Ovary (tissue), 9 donors: ENCODE results near the gene CNGA3. TPM values are rescaled to one million over a fixed set of nuclear protein-coding genes. Genes with fewer than 3 reads are reported as not detected.

Experiments used
- DNase-seq, 5 donors: peaks; one replicate each; pipeline ENCODE4 v3.0.0-alpha.2; 2019 to 2020
- H3K27ac ChIP-seq, 2 donors: fragments of 200-600 bp; one replicate each; pipeline versions ENCODE4 v1.5.1 to v1.8.0; 2019 to 2022
- H3K27me3 ChIP-seq: fragments of 200-600 bp; one replicate; pipeline ENCODE4 v1.8.0; 2022
- H3K36me3 ChIP-seq: fragments of 200-600 bp; sonication (generic); one replicate; pipeline ENCODE4 v1.5.1; 2019
- H3K4me1 ChIP-seq: one replicate; pipeline ENCODE4 v1.8.1; 2013; ENCODE audit warnings: mild to moderate bottlenecking, moderate library complexity; ENCODE audit not compliant: insufficient read depth
- H3K4me3 ChIP-seq: fragments of 200-600 bp; sonication (generic); one replicate; pipeline ENCODE4 v1.5.1; 2017
- H3K9me3 ChIP-seq, 2 donors: fragments of 200-600 bp in 1 of 2; sonication (generic) in 1 of 2; one replicate each; pipeline versions ENCODE4 v1.5.1 to v1.8.1; 2013 to 2019; ENCODE audit warnings: mild to moderate bottlenecking in 1 of 2, moderate library complexity in 1 of 2
- CTCF ChIP-seq, 3 donors: fragments of 450-650 bp in 2 of 3; fragments of 200-600 bp in 1 of 3; IDR thresholded peaks; one replicate each; pipeline versions ENCODE4 v1.5.1 to v1.8.0; 2016 to 2022; ENCODE audit warnings: antibody characterized with exemption in 3 of 3, mild to moderate bottlenecking in 1 of 3
- EP300 ChIP-seq: sonication (generic); formaldehyde crosslinking; IDR thresholded peaks from one replicate; pipeline ENCODE4 v1.6.1; 2017; ENCODE audit warnings: antibody characterized with exemption
- POLR2A ChIP-seq: fragments of 450-650 bp; IDR thresholded peaks from one replicate; pipeline ENCODE4 v1.6.1; 2017; ENCODE audit warnings: antibody characterized with exemption, mild to moderate bottlenecking, moderate library complexity
- WGBS, 3 donors: extraction: QIAGEN DNeasy Blood & Tissue Kit in 1 of 3; methylation state at CpG; one replicate each; pipeline versions ENCODE4 v1.1.5 to v1.1.7; 2013 to 2017; 5-methylcytosine and 5-hydroxymethylcytosine counted together
- intact Hi-C, 4 donors: fragments of 100-400 bp; cut with DNase I; formaldehyde crosslinking; loops; one replicate each; pipeline versions ENCODE4 v1.11.0 to v1.15.1; 2022 to 2023
- polyA plus RNA-seq, 2 donors: library from polyadenylated mRNA; stranded (reverse); fragments of 200-250 nt in 1 of 2; fragments of 350-450 nt in 1 of 2; fragmentation: Illumina TruSeq in 1 of 2; extraction: RNeasy Lipid Tissue Mini Kit (QIAGEN cat#74804) in 1 of 2; gene quantifications; one replicate each; pipeline ENCODE4 v1.2.3, GENCODE V29; 2013 to 2014
- total RNA-seq, 7 donors: library from RNA; depleted of rRNA in 2 of 7; stranded (reverse); fragments of >200 nt in 2 of 7; fragmentation: NEBNext Ultra II Directional in 3 of 7; extraction: Animal tissue kit (Norgen Biotek cat#: 25700) in 3 of 7; gene quantifications; one replicate each; pipeline versions ENCODE4 v1.1.0 to v1.2.4, GENCODE V29; 2016 to 2023
- donor health status: DM: no; HTN: no; CAD: no; lungs with moderate emphysema.
- donor health status: DM: no; HTN: no; CAD: no.
- donor health status: Bipolar disorder and iron deficiency.
- donor health status: DM: yes; HTN: yes; CAD: no.
- donor health status: DM: no; HTN: no; CAD: no.
- donor health status: DM: yes; HTN: yes; CAD: no.

The CNGA3 gene
- total and polyA plus RNA-seq, 9 donors, result 0.05 to 0.34 (median 0.10) TPM; not detected in 6

GRCh38 chr2:98341241-98341640 is 5.0 kb upstream of the CNGA3 start:
- no peak for TF ChIP-seq POLR2A
- TF ChIP-seq EP300, result no peak
- no peak for TF ChIP-seq CTCF (IDR thresholded peaks at IDR 0.05)
- WGBS, 3 donors, result 83 to 91% (median 89%) methylated on average over 2 of the region's 2 CpGs
- Histone ChIP-seq H3K9me3 (no peaks in the 10 kb centered on the region), H3K27me3 (no peaks in the 10 kb centered on the region), H3K36me3 (no peaks in the 10 kb centered on the region), H3K4me3 (no peak overlapping the region), H3K4me1 (no peaks in the 10 kb centered on the region), H3K27ac (no peak overlapping the region)
- intact Hi-C loops, result no loop called here
- DNase-seq, result no peak

- intact Hi-C loops, result no loop called here
Measured at GRCh38 chr2:98343285-98343684, 3.0 kb upstream of the CNGA3 start.

GRCh38 chr2:98347298-98348065 is 1.2 kb downstream of the CNGA3 start:
- TF ChIP-seq CTCF (IDR thresholded peaks at IDR 0.05) (no peak), EP300 (no peak), POLR2A (no peak)
- no peaks in the 10 kb centered on the region for H3K36me3 ChIP-seq
- H3K27me3 ChIP-seq, result peaks cover 4% of the 10 kb centered on the region
- intact Hi-C loops, result no loop called here
- H3K27ac ChIP-seq, result no peak overlapping the region
- peaks cover 0 to 5% of the 10 kb centered on the region in 2 donors for H3K9me3 ChIP-seq
- no peak for DNase-seq
- 4 to 6% (median 6%) methylated on average over 53 to 54 of the region's 54 CpGs for WGBS, 3 donors
- H3K4me1 ChIP-seq, result peaks cover 1% of the 10 kb centered on the region
- H3K4me3 ChIP-seq, result no peak overlapping the region

More at GRCh38 chr2:98343285-98343684, 3.0 kb upstream of the CNGA3 start:
- TF ChIP-seq CTCF (IDR thresholded peaks at IDR 0.05), result no peak
- TF ChIP-seq EP300, result no peak
- TF ChIP-seq POLR2A, result no peak
- H3K36me3 ChIP-seq, result no peaks in the 10 kb centered on the region
- peaks cover 1% of the 10 kb centered on the region for H3K4me1 ChIP-seq
- no peak overlapping the region for H3K27ac ChIP-seq
- H3K9me3 ChIP-seq, result no peaks in the 10 kb centered on the region
- WGBS, 3 donors, result 41 to 61% (median 45%) methylated on average over 3 of the region's 3 CpGs
- peaks cover 4% of the 10 kb centered on the region for H3K27me3 ChIP-seq
- no peak for DNase-seq
- no peak overlapping the region for H3K4me3 ChIP-seq

- Histone ChIP-seq H3K27ac (no peak overlapping the region), H3K27me3 (peaks cover 4% of the 10 kb centered on the region), H3K36me3 (no peaks in the 10 kb centered on the region), H3K9me3 (peaks cover 0 to 5% of the 10 kb centered on the region in 2 donors), H3K4me1 (peaks cover 1% of the 10 kb centered on the region), H3K4me3 (no peak overlapping the region)
- whole genome bisulfite sequencing, 3 donors, result 7 to 8% (median 8%) methylated on average over 15 of the region's 15 CpGs
- no peak for DNase-seq
- intact Hi-C loops, result no loop called here
- TF ChIP-seq EP300, result no peak
- no peak for TF ChIP-seq POLR2A
- TF ChIP-seq CTCF (IDR thresholded peaks at IDR 0.05), result no peak
Measured at GRCh38 chr2:98348066-98348561, 1.9 kb downstream of the CNGA3 start.
